Measurements from ENCODE around the gene PTPRE.

Gene PTPRE

DNA sequence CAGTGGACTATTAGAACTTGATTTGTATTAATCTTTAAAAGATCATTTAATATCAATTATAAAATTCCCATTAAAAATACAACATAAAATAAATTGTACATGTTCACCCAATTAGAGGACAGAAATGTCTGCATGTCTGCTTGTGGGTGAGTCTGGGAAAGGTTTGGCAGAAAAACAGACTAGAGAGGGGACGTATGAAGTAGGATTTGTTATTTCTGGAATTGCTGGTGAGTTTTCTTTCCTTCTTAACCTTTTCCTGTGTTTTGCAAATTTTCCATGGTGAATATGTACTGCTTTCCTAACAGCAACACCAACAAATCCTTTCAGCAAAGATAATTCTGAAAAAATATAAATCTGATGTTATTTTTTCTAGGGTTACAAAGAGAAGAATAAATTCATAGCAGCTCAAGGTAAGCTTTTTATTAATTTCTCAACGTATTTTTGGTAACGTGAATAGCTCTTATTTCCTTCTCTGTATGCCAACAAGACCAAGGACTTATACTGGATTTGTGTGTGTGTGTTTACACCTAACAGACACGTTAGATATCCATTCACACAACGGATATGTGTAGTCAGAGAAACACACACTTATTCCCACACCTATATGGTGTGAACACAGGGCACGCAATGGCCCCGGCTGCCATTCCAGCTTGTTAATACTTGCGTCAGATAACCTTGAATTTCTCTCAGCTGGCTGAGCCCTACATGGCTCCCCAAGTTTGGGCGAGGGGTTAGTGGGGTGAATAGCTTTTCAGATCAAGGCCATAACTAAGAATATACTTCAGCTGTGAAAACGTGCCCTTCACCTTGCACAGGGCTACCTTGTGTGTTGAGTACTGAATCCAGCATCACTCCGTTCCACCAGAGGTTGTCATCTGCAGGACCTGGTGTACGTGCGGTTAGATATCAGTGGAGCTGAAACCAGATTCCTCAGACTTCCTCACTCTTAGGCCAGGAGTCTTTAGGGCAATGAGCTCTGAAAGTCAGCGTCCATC is 154.7 kb downstream of the PTPRE start:
- no peak for DNase-seq (ENCODE audit: low spot score)

DNA sequence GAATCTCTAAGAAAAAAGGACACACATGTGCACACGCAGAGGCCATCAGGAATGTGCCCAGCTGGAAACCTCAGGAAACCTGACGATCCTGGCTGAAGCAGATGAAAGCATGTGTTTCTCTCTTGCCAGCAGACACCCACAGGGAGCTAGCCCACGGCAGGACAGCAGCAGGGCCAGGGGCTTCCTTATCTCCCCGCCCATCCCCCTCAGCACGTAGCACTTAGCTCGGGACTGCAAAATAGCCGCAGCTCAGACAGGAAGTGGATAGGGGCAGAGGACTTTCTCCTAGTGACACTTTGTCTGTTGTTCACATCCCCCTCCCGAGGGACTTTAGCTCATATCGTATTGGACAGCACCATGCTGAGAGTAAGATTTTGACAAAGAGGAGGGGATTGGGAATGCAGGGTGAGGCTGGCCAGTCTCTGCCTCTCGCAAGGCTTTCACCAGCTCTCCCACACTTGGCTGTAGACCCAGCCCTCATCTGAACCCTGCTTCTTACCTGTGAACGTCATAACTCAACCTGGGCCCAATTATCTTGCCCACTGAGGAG is 155.5 kb downstream of the PTPRE start:
- DNase-seq (ENCODE audit: low spot score) = no peak

GRCh38 chr10:128062881-128063563 is 156.1 kb downstream of the PTPRE start:
- no peak for DNase-seq (ENCODE audit: low spot score)

DNA sequence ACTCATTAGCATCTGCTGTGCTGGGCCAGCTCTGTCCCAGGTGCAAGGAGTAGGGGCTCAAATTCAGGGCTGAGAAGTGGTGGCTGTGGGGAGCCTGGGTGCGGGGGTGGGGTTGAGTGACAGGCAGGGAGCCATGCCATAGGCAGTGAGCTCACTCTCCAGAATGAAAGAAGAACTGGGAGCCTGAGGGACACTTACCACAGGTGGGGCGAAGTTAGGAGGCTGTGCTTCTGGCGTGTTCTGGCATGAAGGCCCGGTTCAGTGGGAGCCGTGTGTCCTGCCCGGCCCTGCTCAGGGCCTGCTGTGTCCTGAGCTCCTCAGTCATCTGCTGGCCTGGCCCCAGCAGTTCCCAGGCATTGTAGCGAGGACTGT is 156.8 kb downstream of the PTPRE start:
- no peak for DNase-seq (ENCODE audit: low spot score)

GRCh38 chr10:128064108-128064969 is 157.4 kb downstream of the PTPRE start:
- DNase-seq (ENCODE audit: low spot score) = no peak

DNA sequence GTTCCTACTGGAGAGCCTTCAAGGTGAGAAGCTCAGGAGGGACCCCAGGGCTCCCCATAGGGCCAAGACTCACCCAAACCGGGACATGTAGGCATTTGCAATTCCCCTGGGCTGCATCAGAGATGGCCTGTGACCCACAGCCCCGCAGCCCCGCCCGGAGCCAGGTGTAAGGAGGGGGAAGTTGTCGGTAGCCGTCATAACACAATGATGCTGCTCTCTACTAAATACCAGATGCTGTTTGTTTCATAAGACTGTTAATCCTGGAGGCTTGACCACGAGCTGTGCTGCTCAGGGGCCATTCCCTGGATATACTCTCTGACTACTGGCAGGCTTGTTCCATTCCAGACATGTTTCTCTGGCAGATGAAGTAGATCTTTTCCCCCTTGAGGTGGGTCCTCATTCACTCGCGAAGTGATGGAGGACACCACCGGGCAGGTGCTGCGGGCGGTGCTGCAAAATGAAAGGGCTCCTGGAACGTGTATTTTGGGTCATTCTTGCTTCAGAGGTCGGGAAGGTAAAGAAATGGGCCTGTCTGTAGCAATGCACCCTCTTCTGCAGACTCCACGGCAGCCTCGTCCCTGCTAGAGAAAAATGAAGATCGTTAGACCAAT is 158.2 kb downstream of the PTPRE start:
- no peak for DNase-seq (ENCODE audit: low spot score)

GRCh38 chr10:128065881-128066534 is 159.1 kb downstream of the PTPRE start:
- DNase-seq (ENCODE audit: low spot score) = no peak

DNA sequence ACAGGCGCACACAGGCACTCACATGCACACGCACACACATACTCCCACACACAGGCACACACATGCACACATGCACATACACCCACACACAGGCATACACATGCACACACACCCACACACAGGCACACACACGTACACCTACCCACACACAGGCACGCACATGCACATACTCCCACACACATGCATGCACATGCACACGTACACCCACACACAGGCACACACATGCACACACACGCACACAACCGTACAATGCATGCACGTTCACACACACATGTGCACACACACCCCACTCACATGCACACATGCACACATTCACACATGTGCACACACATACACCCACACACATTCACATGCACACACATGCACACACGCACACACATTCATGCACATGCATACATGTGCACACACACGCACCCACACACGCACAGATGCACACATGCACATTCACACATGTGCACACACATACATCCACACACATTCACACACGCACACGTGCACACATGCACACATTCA is 160.0 kb downstream of the PTPRE start:
- DNase-seq (ENCODE audit: low spot score) = no peak

DNA sequence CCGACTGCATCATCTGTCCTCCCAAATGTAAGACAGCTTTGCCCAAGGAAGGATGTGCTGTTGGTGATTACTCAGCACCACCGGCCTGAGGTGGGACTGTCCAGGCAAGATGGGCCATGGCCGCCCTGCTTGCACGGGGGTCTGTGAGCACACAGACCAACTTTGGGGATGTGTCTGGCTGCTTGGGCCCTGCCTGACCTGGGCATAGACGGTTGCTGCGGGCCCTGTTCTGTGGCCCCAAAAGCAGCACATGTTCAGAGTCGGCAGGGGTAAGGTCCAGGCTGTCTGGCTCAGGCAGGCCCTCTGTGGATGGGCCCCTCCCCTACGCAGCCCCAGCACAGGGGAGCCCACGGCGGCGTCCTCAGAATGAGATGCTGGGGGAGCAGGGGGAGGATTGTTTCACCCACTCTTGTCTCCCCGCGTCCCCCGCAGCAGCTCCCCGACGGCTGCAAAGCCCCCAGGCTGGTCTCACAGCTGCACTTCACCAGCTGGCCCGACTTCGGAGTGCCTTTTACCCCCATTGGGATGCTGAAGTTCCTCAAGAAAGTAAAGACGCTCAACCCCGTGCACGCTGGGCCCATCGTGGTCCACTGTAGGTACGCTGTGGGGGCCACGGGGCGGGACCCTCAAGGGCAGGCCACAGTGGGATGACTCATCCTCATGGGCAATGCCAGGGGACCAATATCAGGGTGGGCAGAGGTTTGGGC is 160.9 kb downstream of the PTPRE start:
- no peak for DNase-seq (ENCODE audit: low spot score)

GRCh38 chr10:128068398-128069285 is 161.7 kb downstream of the PTPRE start:
- no peak for DNase-seq (ENCODE audit: low spot score)

GRCh38 chr10:128069351-128070051 is 162.6 kb downstream of the PTPRE start:
- peak; percentile 68 for DNase-seq (ENCODE audit: low spot score)

- no peak for DNase-seq (ENCODE audit: low spot score)
Measured at GRCh38 chr10:128070161-128070560, 163.3 kb downstream of the PTPRE start.

DNA sequence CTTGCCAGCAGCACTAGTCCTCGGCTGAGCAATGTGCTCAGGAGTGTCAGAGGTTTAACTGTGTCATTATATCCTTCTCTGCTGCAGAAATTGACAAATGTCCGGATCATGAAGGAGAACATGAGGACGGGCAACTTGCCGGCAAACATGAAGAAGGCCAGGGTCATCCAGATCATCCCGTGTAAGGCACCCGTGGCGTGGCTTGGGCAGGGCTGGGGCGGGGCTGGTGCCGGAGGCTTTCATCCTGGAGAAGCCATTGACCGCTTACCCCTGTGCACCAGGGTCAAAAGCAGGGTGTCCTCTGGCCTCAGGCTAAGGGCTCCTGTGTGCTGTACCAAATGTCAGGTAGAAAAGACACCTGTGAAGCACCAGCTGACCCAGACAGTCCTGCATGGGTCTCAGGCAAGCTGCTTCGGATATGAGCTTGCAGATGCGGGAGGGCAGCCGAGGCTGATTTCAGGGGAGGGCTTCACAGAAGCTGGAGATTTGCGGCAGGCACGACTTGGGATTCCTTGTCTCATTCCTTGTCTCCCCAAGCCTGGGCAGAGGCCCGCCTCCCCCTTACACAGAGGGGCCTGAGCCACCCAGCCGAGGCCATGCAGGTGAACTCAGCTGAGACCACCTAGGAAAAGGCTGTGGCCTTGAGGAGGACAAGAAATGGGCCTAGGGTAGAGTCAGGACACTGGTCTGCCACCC is 164.0 kb downstream of the PTPRE start:
- DNase-seq (ENCODE audit: low spot score) = no peak

GRCh38 chr10:128071417-128071782 is 164.5 kb downstream of the PTPRE start:
- no peak for DNase-seq (ENCODE audit: low spot score)

DNA sequence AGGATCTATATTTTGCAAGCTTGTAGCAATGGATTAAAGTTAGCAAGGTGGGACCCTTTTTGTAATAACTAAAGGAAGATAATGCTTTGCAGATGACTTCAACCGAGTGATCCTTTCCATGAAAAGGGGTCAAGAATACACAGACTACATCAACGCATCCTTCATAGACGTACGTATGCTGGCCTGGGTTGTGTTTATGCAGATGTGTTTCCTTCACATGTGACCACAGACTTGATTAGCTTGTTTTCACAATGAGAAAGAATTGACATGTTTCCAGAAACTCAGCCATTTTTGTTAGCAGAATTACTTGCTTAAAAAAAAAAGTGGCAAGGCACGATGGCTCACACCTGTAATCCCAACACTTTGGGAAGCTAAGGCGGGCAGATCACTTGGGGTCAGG is 165.1 kb downstream of the PTPRE start:
- DNase-seq (ENCODE audit: low spot score) = no peak

DNA sequence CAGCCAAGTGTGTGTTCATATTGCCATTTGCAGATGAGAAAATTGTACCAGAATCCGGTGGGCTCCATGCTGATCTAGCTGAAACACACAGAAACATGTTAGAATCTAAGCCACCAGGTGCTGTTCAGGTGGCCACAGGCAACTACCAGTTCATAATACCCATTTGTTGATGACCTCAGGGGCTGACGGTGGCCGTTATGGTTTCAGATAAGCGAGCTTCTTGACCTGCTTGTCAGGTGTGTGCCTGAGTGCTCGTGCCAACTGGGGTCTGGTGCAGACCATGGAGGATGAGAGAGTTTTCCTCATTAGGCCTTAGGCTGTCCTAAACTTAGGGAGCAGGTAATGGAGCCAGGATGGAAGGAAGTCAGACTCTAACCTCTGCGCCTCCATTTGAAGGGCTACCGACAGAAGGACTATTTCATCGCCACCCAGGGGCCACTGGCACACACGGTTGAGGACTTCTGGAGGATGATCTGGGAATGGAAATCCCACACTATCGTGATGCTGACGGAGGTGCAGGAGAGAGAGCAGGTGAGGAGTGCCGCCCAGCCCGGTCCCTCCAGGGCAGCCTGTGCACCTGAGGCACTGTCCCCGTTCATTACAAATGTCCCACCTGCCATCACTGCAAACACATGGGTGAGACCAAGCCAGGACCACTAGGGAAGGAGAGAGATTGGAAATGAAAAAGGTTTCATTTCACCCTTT is 166.2 kb downstream of the PTPRE start:
- DNase-seq (ENCODE audit: low spot score) = no peak

DNA sequence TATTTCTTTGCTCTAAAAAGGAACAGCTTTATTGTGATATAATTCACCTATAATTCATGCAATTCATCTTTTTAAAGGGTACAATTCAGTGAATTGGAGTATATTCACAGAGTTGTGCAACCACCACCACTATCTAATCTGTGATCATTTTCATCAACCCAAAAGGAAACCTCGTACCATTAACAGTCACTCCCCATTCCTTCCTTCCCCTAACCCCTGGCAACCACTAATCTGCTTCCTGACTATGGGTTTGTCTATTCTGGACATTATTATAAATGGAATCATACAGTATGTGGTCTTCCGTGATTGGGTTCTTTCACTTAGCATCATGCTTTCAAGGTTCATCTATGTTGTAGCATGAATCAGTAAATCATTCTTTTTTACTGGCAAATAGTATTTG is 167.0 kb downstream of the PTPRE start:
- no peak for DNase-seq (ENCODE audit: low spot score)

Measured in hematopoietic multipotent progenitor cell treated with erythropoietin and hydrocortisone succinate and interleukin-3 and kit ligand, for 15 days (in vitro differentiated cells).